ENCODE results near the gene RLBP1. TPM values are rescaled to one million over a fixed set of nuclear protein-coding genes. Genes with fewer than 3 reads are reported as not detected.

RLBP1 gene
- total and polyA plus RNA-seq, 2 of the 13 experiments (the other 11 are each of a cell fraction or from before 2014, with no cell fraction given) = 0.07 TPM; not detected in 1

DNA sequence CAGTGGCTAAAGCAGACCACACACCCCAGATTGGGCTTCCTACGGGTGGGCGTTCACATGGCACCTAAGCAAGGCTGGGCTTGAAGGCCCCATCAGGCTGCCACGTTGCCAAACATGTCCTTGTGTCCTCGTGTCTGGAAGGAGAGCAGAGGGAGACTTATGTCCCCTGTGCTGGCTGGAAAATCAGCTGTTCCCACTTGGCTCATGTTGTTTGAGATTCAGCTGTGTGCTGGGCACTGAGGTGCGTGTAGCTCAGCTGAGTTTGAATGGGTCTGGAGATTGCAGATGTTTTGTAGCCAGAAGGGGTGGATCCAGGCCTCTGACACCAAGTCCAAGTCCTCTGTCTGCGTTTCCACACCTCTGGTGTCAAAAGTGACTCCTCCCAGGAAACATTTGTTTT lies 34.6 kb downstream of the RLBP1 start:
- TF ChIP-seq ZNF589 (CRISPR knock-in tag; conservative IDR thresholded peaks at IDR 0.05) = no peak
- no peak for TF ChIP-seq ZFP37 (CRISPR knock-in tag; IDR thresholded peaks at IDR 0.05; ENCODE audit: borderline replicate concordance)
- no peak for TF ChIP-seq SNAPC2 (CRISPR knock-in tag; IDR thresholded peaks at IDR 0.05)
- TF ChIP-seq HBP1 (CRISPR knock-in tag; IDR thresholded peaks at IDR 0.05; ENCODE audit: low read depth) = no peak
- no peak for TF ChIP-seq PRPF4 (IDR thresholded peaks at IDR 0.05; ENCODE audit: low read depth, low read length, poor library complexity, severe bottlenecking)
- TF ChIP-seq, protein P1, sequence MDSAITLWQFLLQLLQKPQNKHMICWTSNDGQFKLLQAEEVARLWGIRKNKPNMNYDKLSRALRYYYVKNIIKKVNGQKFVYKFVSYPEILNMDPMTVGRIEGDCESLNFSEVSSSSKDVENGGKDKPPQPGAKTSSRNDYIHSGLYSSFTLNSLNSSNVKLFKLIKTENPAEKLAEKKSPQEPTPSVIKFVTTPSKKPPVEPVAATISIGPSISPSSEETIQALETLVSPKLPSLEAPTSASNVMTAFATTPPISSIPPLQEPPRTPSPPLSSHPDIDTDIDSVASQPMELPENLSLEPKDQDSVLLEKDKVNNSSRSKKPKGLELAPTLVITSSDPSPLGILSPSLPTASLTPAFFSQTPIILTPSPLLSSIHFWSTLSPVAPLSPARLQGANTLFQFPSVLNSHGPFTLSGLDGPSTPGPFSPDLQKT (CRISPR knock-in tag; IDR thresholded peaks at IDR 0.05; ENCODE audit: borderline replicate concordance) = no peak
- TF ChIP-seq, protein P2, sequence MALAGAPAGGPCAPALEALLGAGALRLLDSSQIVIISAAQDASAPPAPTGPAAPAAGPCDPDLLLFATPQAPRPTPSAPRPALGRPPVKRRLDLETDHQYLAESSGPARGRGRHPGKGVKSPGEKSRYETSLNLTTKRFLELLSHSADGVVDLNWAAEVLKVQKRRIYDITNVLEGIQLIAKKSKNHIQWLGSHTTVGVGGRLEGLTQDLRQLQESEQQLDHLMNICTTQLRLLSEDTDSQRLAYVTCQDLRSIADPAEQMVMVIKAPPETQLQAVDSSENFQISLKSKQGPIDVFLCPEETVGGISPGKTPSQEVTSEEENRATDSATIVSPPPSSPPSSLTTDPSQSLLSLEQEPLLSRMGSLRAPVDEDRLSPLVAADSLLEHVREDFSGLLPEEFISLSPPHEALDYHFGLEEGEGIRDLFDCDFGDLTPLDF (CRISPR knock-in tag; IDR thresholded peaks at IDR 0.05) = no peak
- no peak for TF ChIP-seq CBFB (CRISPR knock-in tag; IDR thresholded peaks at IDR 0.05)
- TF ChIP-seq ZNF280B (CRISPR knock-in tag; IDR thresholded peaks at IDR 0.05; ENCODE audit: borderline replicate concordance) = no peak
- TF ChIP-seq ZSCAN22 (CRISPR knock-in tag; IDR thresholded peaks at IDR 0.05) = no peak
- no peak for TF ChIP-seq ARNT2 (CRISPR knock-in tag; IDR thresholded peaks at IDR 0.05; ENCODE audit: low read depth)
- no peak for TF ChIP-seq THAP8 (CRISPR knock-in tag; IDR thresholded peaks at IDR 0.05; ENCODE audit: borderline replicate concordance)
- no peak for TF ChIP-seq HIVEP1 (CRISPR knock-in tag; IDR thresholded peaks at IDR 0.05)
- TF ChIP-seq, protein P3, sequence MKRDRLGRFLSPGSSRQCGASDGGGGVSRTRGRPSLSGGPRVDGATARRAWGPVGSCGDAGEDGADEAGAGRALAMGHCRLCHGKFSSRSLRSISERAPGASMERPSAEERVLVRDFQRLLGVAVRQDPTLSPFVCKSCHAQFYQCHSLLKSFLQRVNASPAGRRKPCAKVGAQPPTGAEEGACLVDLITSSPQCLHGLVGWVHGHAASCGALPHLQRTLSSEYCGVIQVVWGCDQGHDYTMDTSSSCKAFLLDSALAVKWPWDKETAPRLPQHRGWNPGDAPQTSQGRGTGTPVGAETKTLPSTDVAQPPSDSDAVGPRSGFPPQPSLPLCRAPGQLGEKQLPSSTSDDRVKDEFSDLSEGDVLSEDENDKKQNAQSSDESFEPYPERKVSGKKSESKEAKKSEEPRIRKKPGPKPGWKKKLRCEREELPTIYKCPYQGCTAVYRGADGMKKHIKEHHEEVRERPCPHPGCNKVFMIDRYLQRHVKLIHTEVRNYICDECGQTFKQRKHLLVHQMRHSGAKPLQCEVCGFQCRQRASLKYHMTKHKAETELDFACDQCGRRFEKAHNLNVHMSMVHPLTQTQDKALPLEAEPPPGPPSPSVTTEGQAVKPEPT (CRISPR knock-in tag; IDR thresholded peaks at IDR 0.05; ENCODE audit: low read depth) = no peak
- TF ChIP-seq ZNF354B (CRISPR knock-in tag; IDR thresholded peaks at IDR 0.05) = no peak
- H3K27me3 ChIP-seq (ENCODE audit: control insufficient read depth in 1 of 2, insufficient read depth in 2 of 2, low read length in 2 of 2) = no peaks in the 10 kb centered on the region
- in situ Hi-C loops (cut with HindIII; ENCODE audit: extremely low pct_ligation_motif_present, low pct_unique_long_range_greater_than_20kb) (no loop called here), intact Hi-C loops (cut with micrococcal nuclease; ENCODE audit: unreplicated experiment) (no loop called here)
- DNase-seq (ENCODE audit: low spot score) = no peak
- no TSS peak for BruUV-seq (replicated peaks)
- no peak overlapping the region for H2AFZ ChIP-seq (ENCODE audit: low read length)
- no peaks in the 10 kb centered on the region for H3K9me3 ChIP-seq (ENCODE audit: low read length)
- no peaks in the 10 kb centered on the region for H3K79me2 ChIP-seq (ENCODE audit: insufficient read depth, low read length)
- H3K4me2 ChIP-seq (ENCODE audit: low read depth, low read length) = no peak overlapping the region
- CTCF ChIA-PET (ENCODE audit: low intra/inter-chr PET ratio, low total read pairs) = no interaction called here
- POLR2A ChIA-PET = no interaction called here
- FAIRE-seq = no peak
- H3K27ac ChIP-seq (ENCODE audit: extremely low read length, insufficient read depth, low read length) = no peak overlapping the region
- ATAC-seq = no peak
- no peaks in the 10 kb centered on the region for H4K20me1 ChIP-seq (ENCODE audit: insufficient read depth, low read length)
- 92% methylated on average over 4 of the region's 6 CpGs for WGBS (ENCODE audit: low lambda C conversion rate)
- H3K4me1 ChIP-seq (ENCODE audit: insufficient read depth, low read length) = peaks cover 8% of the 10 kb centered on the region
- peaks cover 9 to 54% of the 10 kb centered on the region in 2 experiments for H3K36me3 ChIP-seq (replicated peaks in 1 of 2; ENCODE audit: control insufficient read depth in 1 of 2, insufficient read depth in 2 of 2, low read length in 2 of 2)
- H3K9ac ChIP-seq (ENCODE audit: insufficient read depth, low read depth, low read length) = no peak overlapping the region
- H3K4me3 ChIP-seq (replicated peaks in 1 of 3; ENCODE audit: insufficient read depth in 1 of 3, low read depth in 2 of 3, low read length in 3 of 3) = no peak overlapping the region

Data from HepG2 (cell line).